Measurements from ENCODE around the gene ANXA8.

GRCh38 chr10:47435081-47435480, 48.8 kb downstream of the ANXA8 start:
- no peak for TF ChIP-seq CTCF (conservative IDR thresholded peaks at IDR 0.05 in 1 of 2, IDR thresholded peaks at IDR 0.05 in 1 of 2; ENCODE audit: low read depth in 1 of 2, low read length in 2 of 2)
- no peak for TF ChIP-seq EZH2 (IDR thresholded peaks at IDR 0.05; ENCODE audit: low read length, missing control alignments)
